ENCODE measurements around the gene STAP1. TPM values are rescaled to one million over a fixed set of nuclear protein-coding genes. Genes with fewer than 3 reads are reported as not detected.

The STAP1 gene
- total and polyA plus RNA-seq, 2 of the 8 experiments (the other 6 are each of a cell fraction or from before 2014, with no cell fraction given), result not detected

- Histone ChIP-seq H3K4me2 (ENCODE audit: insufficient read depth in 1 of 2, low read depth in 2 of 2, low read length in 2 of 2) (no peak overlapping the region), H3K79me2 (ENCODE audit: control insufficient read depth in 1 of 2, insufficient read depth in 2 of 2, low read length in 2 of 2) (peaks cover 0 to 10% of the 10 kb centered on the region in 2 experiments; a peak in 2 of 4 replicates), H2BK12ac (ENCODE audit: low read depth, low read length) (no peak overlapping the region), H4K5ac (ENCODE audit: insufficient read length, low read depth, low read length) (no peak overlapping the region), H2BK15ac (ENCODE audit: low read length) (no peak overlapping the region), H3K4me1 (replicated peaks in 1 of 4; ENCODE audit: control insufficient read depth in 3 of 4, insufficient read depth in 4 of 4, low read length in 3 of 4) (no peaks in the 10 kb centered on the region), H3K23me2 (ENCODE audit: low read depth, low read length) (no peaks in the 10 kb centered on the region), H3K4me3 (ENCODE audit: extremely low read depth in 1 of 4, insufficient read depth in 2 of 4, low read depth in 3 of 4, low read length in 4 of 4) (no peak overlapping the region), H4K8ac (ENCODE audit: extremely low read depth, insufficient read depth, low read length) (no peak overlapping the region), H3K56ac (replicated peaks; ENCODE audit: insufficient read length, low read depth, low read length) (no peak overlapping the region), H3K4ac (replicated peaks; ENCODE audit: insufficient read length, low read depth, low read length) (no peak overlapping the region), H4K91ac (replicated peaks; ENCODE audit: insufficient read length, low read length) (no peak overlapping the region), H3K14ac (ENCODE audit: insufficient read length) (no peak overlapping the region), H4K20me1 (replicated peaks in 1 of 2; ENCODE audit: control insufficient read depth in 1 of 2, insufficient read depth in 2 of 2, low read length in 2 of 2) (no peaks in the 10 kb centered on the region), H3K9me3 (ENCODE audit: insufficient read depth in 2 of 2, low read depth in 1 of 2, low read length in 1 of 2) (no peaks in the 10 kb centered on the region), H3K27me3 (replicated peaks in 1 of 4; ENCODE audit: control insufficient read depth in 3 of 4, extremely low read depth in 1 of 4, insufficient read depth in 3 of 4, low read length in 3 of 4) (no peaks in the 10 kb centered on the region), H3K79me1 (ENCODE audit: low read depth, low read length) (no peaks in the 10 kb centered on the region), H2AK5ac (ENCODE audit: low read depth, low read length) (no peak overlapping the region), H2BK5ac (ENCODE audit: low read depth, low read length) (no peak overlapping the region), H3K18ac (ENCODE audit: extremely low read depth, low read length) (no peak overlapping the region), H2AFZ (ENCODE audit: low read length) (no peak overlapping the region), H3K27ac (ENCODE audit: low read depth, low read length) (no peak overlapping the region), H2BK120ac (replicated peaks; ENCODE audit: low read depth, low read length) (no peak overlapping the region), H3K23ac (ENCODE audit: insufficient read length) (no peak overlapping the region), H2BK20ac (ENCODE audit: low read length) (no peak overlapping the region), H3K9ac (replicated peaks in 1 of 4; ENCODE audit: extremely low read depth in 1 of 4, low read depth in 3 of 4, low read length in 3 of 4) (no peak overlapping the region), H3K36me3 (ENCODE audit: control insufficient read depth in 2 of 4, insufficient read depth in 4 of 4, low read length in 3 of 4) (no peaks in the 10 kb centered on the region)
- ChIA-PET CTCF (ENCODE audit: partially characterized antibody) (interaction anchor here (1.3 kb wide), 1 partner anchor 360 kb away, joined by 3 read pairs; no protein-coding TSS in a partner anchor), POLR2A (ENCODE audit: partially characterized antibody) (no interaction called here)
- WGBS, 2 experiments (ENCODE audit: extremely low coverage in 1 of 2, insufficient coverage in 1 of 2, insufficient read length in 1 of 2, insufficient replicate concordance in 2 of 2, low coverage in 1 of 2, low lambda C conversion rate in 2 of 2, missing lambda C conversion rate in 1 of 2), result 63% methylated on average over 1 of the region's 1 CpG; no CpG with 5 or more reads in 1 of the 2 experiments
- DNase-seq (ENCODE audit: low read depth in 1 of 2, low spot score in 2 of 2) (no peak), FAIRE-seq (no peak)
- peak in 1 of 3 experiments; percentile 31; a peak in 2 of 4 replicates for TF ChIP-seq CTCF (IDR thresholded peaks at IDR 0.05; ENCODE audit: control extremely low read depth in 1 of 3, insufficient read depth in 1 of 3, low read depth in 1 of 3, low read length in 3 of 3)
- no peak for TF ChIP-seq EZH2 (IDR thresholded peaks at IDR 0.05; ENCODE audit: low read depth, low read length, severe bottlenecking)
- TF ChIP-seq KDM4A (IDR thresholded peaks at IDR 0.05; ENCODE audit: low read depth, low read length, severe bottlenecking), result no peak
- no peak for TF ChIP-seq MAFK (IDR thresholded peaks at IDR 0.05; ENCODE audit: low read depth, low read length)
- no peak for TF ChIP-seq GTF2F1 (IDR thresholded peaks at IDR 0.05; ENCODE audit: borderline replicate concordance, low read depth, low read length)
- TF ChIP-seq RAD21 (IDR thresholded peaks at IDR 0.05 in 1 of 2, conservative IDR thresholded peaks at IDR 0.05 in 1 of 2; ENCODE audit: low read depth in 2 of 2, low read length in 2 of 2), result peak; percentile 37 to 39; a peak in 3 of 4 replicates
Observed at GRCh38 chr4:67549123-67549522, 9.4 kb upstream of the STAP1 start.

Data from H1 (cell line).